IMR-90 (cell line): ENCODE data around the gene PCYOX1L. TPM values are rescaled to one million over a fixed set of nuclear protein-coding genes. Genes with fewer than 3 reads are reported as not detected.
A peak's percentile ranks its signal among the peaks of the same experiment; 100 is the strongest.

Source experiments
- ATAC-seq: fragments of 200-7000 bp; cut with Tn5 transposase; 2 replicates; pipeline ENCODE4 v1.9.1; 2020; ENCODE audit warnings: low read depth, mild to moderate bottlenecking, moderate library complexity
- BruUV-seq: library from RNA; stranded (reverse); fragments of 400-500 nt; replicated peaks from 2 replicates; lab custom pipeline; 2021; lab: Mats Ljungman, UMichigan
- CTCF ChIA-PET: fragments of 300-600 bp; formaldehyde crosslinking; extraction: SDS; loops from one replicate; lab custom pipeline; 2021; ENCODE audit warnings: antibody characterized with exemption; lab: Yijun Ruan, JAX
- POLR2A ChIA-PET: fragments of 300-600 bp; sonication (Branson Sonifier 250); formaldehyde crosslinking; loops from one replicate; lab custom pipeline; 2022; ENCODE audit warnings: antibody characterized with exemption; ENCODE audit not compliant: unreplicated experiment; lab: Charles Lee
- DNase-seq: peaks from one replicate; pipeline ENCODE4 v3.0.0; 2013
- H2AFZ ChIP-seq: replicated peaks from 2 replicates; pipeline ENCODE3; 2013; ENCODE audit warnings: low read length, mild to moderate bottlenecking; ENCODE audit not compliant: poor library complexity
- H2AK5ac ChIP-seq: 2 replicates; pipeline ENCODE4 v1.6.1; 2013; ENCODE audit warnings: low read depth, low read length, inconsistent platforms
- H2AK9ac ChIP-seq: replicated peaks from 2 replicates; pipeline ENCODE3; 2013; ENCODE audit warnings: mild to moderate bottlenecking, low read depth, low read length, moderate library complexity; ENCODE audit not compliant: poor library complexity
- H2BK120ac ChIP-seq: 2 replicates; pipeline ENCODE4 v1.6.1; 2013; ENCODE audit warnings: low read depth, low read length, inconsistent platforms
- H2BK15ac ChIP-seq: 3 replicates; pipeline ENCODE4 v1.6.1; 2013; ENCODE audit warnings: low read depth, low read length, inconsistent platforms
- H2BK20ac ChIP-seq: 2 replicates; pipeline ENCODE4 v1.6.1; 2013; ENCODE audit warnings: low read depth, mild to moderate bottlenecking, inconsistent platforms, low read length, moderate library complexity
- H2BK5ac ChIP-seq: 2 replicates; pipeline ENCODE4 v1.6.1; 2013; ENCODE audit warnings: mild to moderate bottlenecking, low read depth, low read length, inconsistent platforms; ENCODE audit not compliant: poor library complexity, severe bottlenecking
- H3K14ac ChIP-seq: replicated peaks from 2 replicates; pipeline ENCODE4 v1.6.1; 2013; ENCODE audit warnings: low read depth, low read length, inconsistent platforms
- H3K18ac ChIP-seq: 2 replicates; pipeline ENCODE4 v1.6.1; 2013; ENCODE audit warnings: low read depth, low read length, control low read depth
- H3K23ac ChIP-seq: 2 replicates; pipeline ENCODE4 v1.6.1; 2013; ENCODE audit warnings: low read depth, low read length, inconsistent platforms
- H3K27ac ChIP-seq: 2 replicates; pipeline ENCODE4 v1.5.1; 2013; ENCODE audit warnings: mild to moderate bottlenecking, control low read depth, low read length; ENCODE audit not compliant: insufficient read depth
- H3K27me3 ChIP-seq: 2 replicates; pipeline ENCODE4 v1.6.1; 2013; ENCODE audit warnings: low read length; ENCODE audit not compliant: control insufficient read depth, insufficient read depth
- H3K36me3 ChIP-seq: 2 replicates; pipeline ENCODE4 v1.6.1; 2013; ENCODE audit warnings: low read length, mixed read lengths; ENCODE audit not compliant: control insufficient read depth, insufficient read depth
- H3K4ac ChIP-seq: 2 replicates; pipeline ENCODE4 v1.6.1; 2013; ENCODE audit warnings: low read depth, low read length, inconsistent platforms
- H3K4me1 ChIP-seq: 2 replicates; pipeline ENCODE4 v1.6.1; 2013; ENCODE audit warnings: low read length, mixed read lengths; ENCODE audit not compliant: control insufficient read depth, insufficient read depth
- H3K4me2 ChIP-seq: 2 replicates; pipeline ENCODE4 v1.6.1; 2013; ENCODE audit warnings: low read depth, mild to moderate bottlenecking, control low read depth, low read length, moderate library complexity
- H3K4me3 ChIP-seq: 2 replicates; pipeline ENCODE4 v1.5.1; 2013; ENCODE audit warnings: low read depth, mild to moderate bottlenecking, control low read depth, low read length, moderate library complexity; ENCODE audit not compliant: insufficient read depth
- H3K56ac ChIP-seq: 2 replicates; pipeline ENCODE4 v1.6.1; 2013; ENCODE audit warnings: low read length, inconsistent platforms; ENCODE audit not compliant: insufficient read depth; ENCODE audit errors: extremely low read depth
- H3K79me1 ChIP-seq, 2 experiments: 2 replicates each; pipeline ENCODE4 v1.6.1; 2013; ENCODE audit warnings: low read length in 2 of 2, inconsistent platforms in 1 of 2, low read depth in 1 of 2
- H3K9ac ChIP-seq: 2 replicates; pipeline ENCODE4 v1.6.1; 2013; ENCODE audit warnings: low read depth, low read length, control low read depth
- H3K9me1 ChIP-seq: 2 replicates; pipeline ENCODE4 v1.6.1; 2013; ENCODE audit warnings: low read length, inconsistent platforms; ENCODE audit not compliant: insufficient read depth
- H3K9me3 ChIP-seq: 2 replicates; pipeline ENCODE4 v1.6.1; 2013; ENCODE audit warnings: low read length; ENCODE audit not compliant: control insufficient read depth, insufficient read depth
- H4K20me1 ChIP-seq: 2 replicates; pipeline ENCODE4 v1.6.1; 2013; ENCODE audit warnings: low read length, inconsistent platforms; ENCODE audit not compliant: insufficient read depth
- H4K5ac ChIP-seq: 2 replicates; pipeline ENCODE4 v1.6.1; 2013; ENCODE audit warnings: mild to moderate bottlenecking, low read depth, low read length, control low read depth
- H4K8ac ChIP-seq, 2 experiments: 2 replicates each; pipeline ENCODE4 v1.6.1; 2013; ENCODE audit warnings: low read depth in 2 of 2, low read length in 2 of 2, control low read depth in 1 of 2, inconsistent platforms in 1 of 2
- H4K91ac ChIP-seq: 2 replicates; pipeline ENCODE4 v1.6.1; 2013; ENCODE audit warnings: low read depth, low read length, inconsistent platforms; ENCODE audit not compliant: insufficient read depth
- BHLHE40 ChIP-seq: fragments of 150-350 bp; IDR thresholded peaks from 2 replicates; pipeline ENCODE4 v1.6.1; 2016; ENCODE audit warnings: mild to moderate bottlenecking, low read depth, low read length
- CTCF ChIP-seq: conservative IDR thresholded peaks from 2 replicates; pipeline ENCODE4 v1.5.1; 2012; ENCODE audit warnings: mild to moderate bottlenecking, low read depth, low read length, improper control_type of control experiment
- ELK1 ChIP-seq: fragments of 150-350 bp; IDR thresholded peaks from 2 replicates; pipeline ENCODE4 v1.6.1; 2016; ENCODE audit warnings: low read depth, mild to moderate bottlenecking, low read length, moderate library complexity, borderline replicate concordance
- FOS ChIP-seq: fragments of 150-350 bp; IDR thresholded peaks from 2 replicates; pipeline ENCODE4 v1.6.1; 2016; ENCODE audit warnings: low read depth, low read length
- MAZ ChIP-seq: IDR thresholded peaks from 2 replicates; pipeline ENCODE4 v1.6.1; 2012; ENCODE audit warnings: low read depth, mild to moderate bottlenecking, low read length, improper control_type of control experiment, moderate library complexity, borderline replicate concordance
- MXI1 ChIP-seq: IDR thresholded peaks from 2 replicates; pipeline ENCODE4 v1.6.1; 2012; ENCODE audit warnings: low read depth, mild to moderate bottlenecking, low read length, moderate library complexity, borderline replicate concordance
- POLR2A ChIP-seq: IDR thresholded peaks from 2 replicates; pipeline ENCODE4 v1.6.1; 2012; ENCODE audit warnings: mild to moderate bottlenecking, low read depth, low read length
- RAD21 ChIP-seq: IDR thresholded peaks from 2 replicates; pipeline ENCODE4 v1.6.1; 2012; ENCODE audit warnings: low read length, improper control_type of control experiment
- USF2 ChIP-seq: fragments of 150-350 bp; IDR thresholded peaks from 2 replicates; pipeline ENCODE4 v1.6.1; 2017; ENCODE audit warnings: mild to moderate bottlenecking, antibody characterized with exemption, low read length, low read depth
- WGBS, 2 experiments: methylation state at CpG; one replicate each; pipeline versions ENCODE4 v1.1.5 to v1.1.7; 2013; ENCODE audit warnings: missing lambda C conversion rate in 2 of 2; ENCODE audit not compliant: insufficient read length in 1 of 2; ENCODE audit errors: extremely low coverage in 2 of 2; 5-methylcytosine and 5-hydroxymethylcytosine counted together
- dilution Hi-C: fragments of 300-500 bp; cut with HindIII; formaldehyde crosslinking; loops from one replicate; pipeline ENCODE4 v1.14.3; 2018; ENCODE audit warnings: low sequenced_read_pairs; ENCODE audit not compliant: unreplicated experiment
- in situ Hi-C: fragments of 300-500 bp; cut with MboI; formaldehyde crosslinking; loops from 3 replicates; pipeline ENCODE4 v1.14.3; 2019; ENCODE audit warnings: low sequenced_read_pairs, inconsistent platforms, mixed read lengths
- intact Hi-C: fragments of 100-400 bp; cut with micrococcal nuclease; formaldehyde crosslinking; loops from 2 replicates; pipeline ENCODE4 v1.10.0; 2022
- polyA plus RNA-seq, 3 experiments: library from polyadenylated mRNA; depleted of rRNA; stranded (reverse); fragments of >200 nt; gene quantifications; 2 replicates each; pipeline ENCODE4 v1.2.3, GENCODE V29; 2012; ENCODE audit warnings: low replicate concordance in 1 of 3
- total RNA-seq: library from RNA; depleted of rRNA; stranded (reverse); fragments of >200 nt; gene quantifications from 2 replicates; pipeline ENCODE4 v1.2.3, GENCODE V29; 2012

The PCYOX1L gene
- total and polyA plus RNA-seq, 2 of the 4 experiments (the other 2 are of a cell fraction), result 7.0 to 14.3 TPM

GRCh38 chr5:149405550-149406202, 47.8 kb downstream of the PCYOX1L start (continued):
- no peak for TF ChIP-seq MXI1

GRCh38 chr5:149406203-149406978, 48.5 kb downstream of the PCYOX1L start:
- Histone ChIP-seq H3K27ac (peak overlapping the region; percentile 93), H2BK20ac (peak overlapping the region; percentile 95), H4K20me1 (peaks cover 51% of the 10 kb centered on the region), H3K4me1 (peaks cover 29% of the 10 kb centered on the region), H3K56ac (peak overlapping the region; percentile 96), H2AK5ac (peak overlapping the region; percentile 99), H3K36me3 (peaks cover 32% of the 10 kb centered on the region), H3K4me2 (peak overlapping the region; percentile 85), H3K9ac (peak overlapping the region; percentile 99), H2BK5ac (peak overlapping the region; percentile 96), H3K9me3 (no peaks in the 10 kb centered on the region), H2BK120ac (peak overlapping the region; percentile 94), H2AFZ (peak overlapping the region; percentile 52), H3K14ac (peak overlapping the region; percentile 98), H3K9me1 (peaks cover 12% of the 10 kb centered on the region), H4K5ac (peak overlapping the region; percentile 76), H3K79me1 (peaks cover 7 to 51% of the 10 kb centered on the region in 2 experiments; a peak in 3 of 4 replicates), H3K18ac (peak overlapping the region; percentile 86), H4K91ac (peak overlapping the region; percentile 98), H3K4ac (peak overlapping the region; percentile 99), H3K23ac (peak overlapping the region; percentile 98), H4K8ac (peak overlapping the region; percentile 94 to 95), H3K4me3 (peak overlapping the region; percentile 63), H3K27me3 (no peaks in the 10 kb centered on the region), H2AK9ac (peak overlapping the region; percentile 83), H2BK15ac (peak overlapping the region; percentile 99; the same call in 2 of the 3 replicates)
- BruUV-seq, result no TSS peak
- ChIA-PET CTCF (interaction anchor here (0.6 to 2.0 kb wide), 5 partner anchors 8 to 25 kb away, joined by 3 to 6 read pairs (median 4); no protein-coding TSS in a partner anchor), POLR2A (interaction anchor here (0.6 to 2.5 kb wide), 6 partner anchors 11 to 156 kb away, joined by 3 to 42 read pairs (median 4); no protein-coding TSS in a partner anchor)
- dilution Hi-C loops, result no loop called here
- ATAC-seq (peak; percentile 70), DNase-seq (peak; percentile 94)
- intact Hi-C loops, result loop anchor here (2.0 kb wide), 1 partner anchor 16 kb away; no protein-coding TSS in a partner anchor
- 17% methylated on average over 2 of the region's 9 CpGs; no CpG with 5 or more reads in 1 of the 2 experiments for WGBS, 2 experiments
- in situ Hi-C loops, result no loop called here
- TF ChIP-seq USF2, result peak; percentile 98
- peak; percentile 97 for TF ChIP-seq POLR2A
- TF ChIP-seq MAZ, result peak; percentile 40; the same call in 1 of the 2 replicates
- TF ChIP-seq RAD21, result 0 out of 2 replicates have a peak, but pooled peaks have one; percentile 5
- TF ChIP-seq CTCF, result peak; percentile 23
- peak; percentile 6; the same call in 1 of the 2 replicates for TF ChIP-seq BHLHE40
- peak; percentile 43; the same call in 1 of the 2 replicates for TF ChIP-seq FOS
- TF ChIP-seq ELK1, result no peak
